GM12878 (cell line): ENCODE measurements around the gene TREML2. TPM values are rescaled to one million over a fixed set of nuclear protein-coding genes. Genes with fewer than 3 reads are reported as not detected.

Experiments
- ATAC-seq: fragments of 200-7000 bp; cut with Tn5 transposase; 3 replicates; pipeline ENCODE4 v1.9.1; 2020; ENCODE audit warnings: mild to moderate bottlenecking, moderate library complexity
- BruUV-seq: library from RNA; stranded (reverse); fragments of 400-500 nt; replicated peaks from 2 replicates; lab custom pipeline; 2021; lab: Mats Ljungman, UMichigan
- CTCF ChIA-PET: fragments of 300-600 bp; sonication (Branson Sonifier 250); formaldehyde crosslinking; extraction: SDS; loops from one replicate; lab custom pipeline; 2021; ENCODE audit warnings: inconsistent platforms; lab: Yijun Ruan, JAX
- POLR2A ChIA-PET: fragments of 350-600 bp; formaldehyde crosslinking; extraction: SDS; loops from one replicate; lab custom pipeline; 2021; ENCODE audit warnings: inconsistent platforms; lab: Charles Lee
- RAD21 ChIA-PET: fragments of 300-600 bp; sonication (Branson Sonifier 250); formaldehyde crosslinking; loops from one replicate; lab custom pipeline; 2023; ENCODE audit warnings: antibody characterized with exemption; ENCODE audit not compliant: unreplicated experiment; lab: Charles Lee
- SMC1A ChIA-PET: fragments of 300-600 bp; sonication (Branson Sonifier 250); formaldehyde crosslinking; loops from one replicate; lab custom pipeline; 2023; ENCODE audit not compliant: unreplicated experiment, uncharacterized antibody; lab: Charles Lee
- DNase-seq: peaks from one replicate; pipeline ENCODE4 v3.0.0-alpha.2; 2011; ENCODE audit warnings: low read depth, low spot score
- FAIRE-seq: peaks from 3 replicates; lab custom pipeline; 2011; peaks lifted over from hg19 to GRCh38; lab: Jason Lieb, UNC
- H2AFZ ChIP-seq: 2 replicates; pipeline ENCODE4 v1.6.0; 2011; ENCODE audit warnings: low read depth, low read length, control low read depth; ENCODE audit not compliant: control insufficient read depth
- H3K27ac ChIP-seq: 2 replicates; pipeline ENCODE4 v1.5.1; 2011; ENCODE audit warnings: control low read depth; ENCODE audit not compliant: control insufficient read depth, insufficient read depth
- H3K27me3 ChIP-seq, 2 experiments: replicated peaks in 1 of 2; 2 replicates each; pipeline versions ENCODE4 v1.6.0 to v1.6.1; 2011; ENCODE audit warnings: low read length in 1 of 2; ENCODE audit not compliant: control insufficient read depth in 2 of 2, insufficient read depth in 2 of 2
- H3K36me3 ChIP-seq, 2 experiments: 2 replicates each; pipeline ENCODE4 v1.5.1; 2011; ENCODE audit warnings: low read length in 1 of 2; ENCODE audit not compliant: control insufficient read depth in 2 of 2, insufficient read depth in 2 of 2
- H3K4me1 ChIP-seq: 2 replicates; pipeline ENCODE4 v1.6.1; 2011; ENCODE audit warnings: mild to moderate bottlenecking, low read length, moderate library complexity, mixed read lengths; ENCODE audit not compliant: control insufficient read depth, insufficient read depth
- H3K4me2 ChIP-seq: 2 replicates; pipeline ENCODE4 v1.6.0; 2011; ENCODE audit warnings: control low read depth; ENCODE audit not compliant: control insufficient read depth, insufficient read depth
- H3K4me3 ChIP-seq: fragments of 200-600 bp; sonication (generic); 2 replicates; pipeline ENCODE4 v1.5.1; 2016
- H3K79me2 ChIP-seq: 2 replicates; pipeline ENCODE4 v1.6.0; 2011; ENCODE audit warnings: low read length; ENCODE audit not compliant: control insufficient read depth, insufficient read depth
- H3K9ac ChIP-seq: 2 replicates; pipeline ENCODE4 v1.8.0; 2011; ENCODE audit warnings: low read length, control low read depth, mixed read lengths; ENCODE audit not compliant: control insufficient read depth, insufficient read depth
- H3K9me3 ChIP-seq: replicated peaks from 3 replicates; pipeline ENCODE4 v1.5.1; 2011; ENCODE audit warnings: mild to moderate bottlenecking, low read length; ENCODE audit not compliant: control insufficient read depth, insufficient read depth
- H4K20me1 ChIP-seq: 2 replicates; pipeline ENCODE4 v1.6.0; 2011; ENCODE audit not compliant: control insufficient read depth, insufficient read depth
- BCL3 ChIP-seq: IDR thresholded peaks from 2 replicates; pipeline ENCODE4 v1.6.1; 2011; ENCODE audit warnings: borderline replicate concordance, low read depth, mild to moderate bottlenecking, moderate library complexity, low read length; ENCODE audit not compliant: insufficient read depth, poor library complexity, severe bottlenecking
- CREM ChIP-seq: IDR thresholded peaks from 2 replicates; pipeline ENCODE4 v1.6.1; 2014; ENCODE audit warnings: antibody characterized with exemption, low read depth
- E2F8 ChIP-seq: fragments of 450-650 bp; IDR thresholded peaks from 2 replicates; pipeline ENCODE4 v1.6.1; 2018; ENCODE audit warnings: mild to moderate bottlenecking, low read depth, moderate library complexity; ENCODE audit not compliant: partially characterized antibody
- E4F1 ChIP-seq: fragments of 450-650 bp; IDR thresholded peaks from 2 replicates; pipeline ENCODE4 v1.6.1; 2018; ENCODE audit warnings: borderline replicate concordance, mild to moderate bottlenecking; ENCODE audit not compliant: partially characterized antibody
- EZH2 ChIP-seq: IDR thresholded peaks from 2 replicates; pipeline ENCODE4 v1.6.1; 2012; ENCODE audit warnings: low read depth, mild to moderate bottlenecking, control low read depth, inconsistent platforms, low read length, borderline replicate concordance; ENCODE audit not compliant: control insufficient read depth
- GATAD2B ChIP-seq: fragments of 450-650 bp; conservative IDR thresholded peaks from 2 replicates; pipeline ENCODE4 v1.6.1; 2017; ENCODE audit warnings: low read depth, mild to moderate bottlenecking, moderate library complexity
- JUND ChIP-seq: IDR thresholded peaks from 2 replicates; pipeline ENCODE4 v1.6.1; 2012; ENCODE audit warnings: low read depth, mild to moderate bottlenecking, low read length, improper control_type of control experiment, moderate library complexity
- NR2C1 ChIP-seq: fragments of 450-650 bp; IDR thresholded peaks from 2 replicates; pipeline ENCODE4 v1.6.1; 2017; ENCODE audit warnings: antibody characterized with exemption, mild to moderate bottlenecking, moderate library complexity
- NR2F1 ChIP-seq: fragments of 450-650 bp; conservative IDR thresholded peaks from 2 replicates; pipeline ENCODE4 v1.6.1; 2017; ENCODE audit warnings: mild to moderate bottlenecking
- NRF1 ChIP-seq: conservative IDR thresholded peaks from 2 replicates; pipeline ENCODE4 v1.6.1; 2011; ENCODE audit warnings: mild to moderate bottlenecking, low read depth, low read length, improper control_type of control experiment
- POLR2A ChIP-seq: IDR thresholded peaks from 2 replicates; pipeline ENCODE4 v1.6.1; 2011; ENCODE audit warnings: low read depth, mild to moderate bottlenecking, low read length
- POU2F2 ChIP-seq: IDR thresholded peaks from 3 replicates; pipeline ENCODE4 v1.6.1; 2011; ENCODE audit warnings: low read depth, mild to moderate bottlenecking, low read length, borderline replicate concordance
- RELA ChIP-seq: fragments of 450-650 bp; IDR thresholded peaks from 2 replicates; pipeline ENCODE4 v1.8.0; 2014; ENCODE audit warnings: borderline replicate concordance; ENCODE audit not compliant: partially characterized antibody
- SMARCA5 ChIP-seq: fragments of 450-650 bp; IDR thresholded peaks from 2 replicates; pipeline ENCODE4 v1.6.1; 2017; ENCODE audit warnings: mild to moderate bottlenecking
- SPI1 ChIP-seq: IDR thresholded peaks from 2 replicates; pipeline ENCODE4 v1.6.1; 2011; ENCODE audit warnings: low read depth, mild to moderate bottlenecking, low read length, moderate library complexity, borderline replicate concordance; ENCODE audit not compliant: insufficient read depth
- SRF ChIP-seq, 2 experiments: IDR thresholded peaks; 2 replicates each; pipeline ENCODE4 v1.6.1; 2011; ENCODE audit warnings: low read depth in 2 of 2, low read length in 2 of 2, mild to moderate bottlenecking in 1 of 2, moderate library complexity in 1 of 2
- STAT3 ChIP-seq: IDR thresholded peaks from 2 replicates; pipeline ENCODE4 v1.6.1; 2011; ENCODE audit warnings: low read depth, low read length, improper control_type of control experiment
- ZNF622 ChIP-seq: fragments of 450-650 bp; IDR thresholded peaks from 2 replicates; pipeline ENCODE4 v1.6.1; 2017; ENCODE audit warnings: mild to moderate bottlenecking, inconsistent platforms
- WGBS: methylation state at CpG from one replicate; pipeline ENCODE4 v1.1.6; 2016; ENCODE audit warnings: low lambda C conversion rate; ENCODE audit not compliant: insufficient replicate concordance, insufficient coverage; ENCODE audit errors: missing lambda C conversion rate; 5-methylcytosine and 5-hydroxymethylcytosine counted together
- in situ Hi-C: fragments of 300-500 bp; cut with MboI; formaldehyde crosslinking; loops from 9 replicates; pipeline ENCODE4 v1.14.3; 2018; ENCODE audit warnings: mixed read lengths
- intact Hi-C: fragments of 100-400 bp; cut with micrococcal nuclease; formaldehyde crosslinking; loops from one replicate; pipeline ENCODE4 v1.14.2; 2022; ENCODE audit not compliant: unreplicated experiment
- polyA plus RNA-seq, 11 experiments: library from polyadenylated mRNA; depleted of rRNA in 4 of 11; unstranded in 6 of 11; stranded (reverse) in 5 of 11; fragments of >200 nt; fragmentation: Nextera tagmentation in 4 of 11; fragmentation: Illumina TruSeq in 1 of 11; extraction: Ambion mirVana in 4 of 11; extraction: Trizol in 1 of 11; gene quantifications; 1 replicate in 1 of 11; 2 replicates in 10 of 11; pipeline versions ENCODE4 v1.2.1 to v1.2.3, GENCODE V29; 2011 to 2016; ENCODE audit warnings: inconsistent platforms in 2 of 11, missing spikeins in 2 of 11, low read depth in 1 of 11
- total RNA-seq, 4 experiments: library from RNA; depleted of rRNA in 3 of 4; stranded (reverse); fragments of >200 nt in 3 of 4; fragmentation: Illumina TruSeq in 1 of 4; extraction: Trizol in 1 of 4; gene quantifications; 2 replicates each; pipeline versions ENCODE4 v1.2.1 to v1.2.3, GENCODE V29; 2013 to 2021

The TREML2 gene
- total and polyA plus RNA-seq, 10 of the 15 experiments (the other 5 are each of a cell fraction or from before 2014, with no cell fraction given), result 0.49 to 9.1 (median 7.3) TPM

- ChIA-PET RAD21 (no interaction called here), POLR2A (no interaction called here), CTCF (no interaction called here), SMC1A (no interaction called here)
- H3K27ac ChIP-seq, result no peak overlapping the region
- H3K4me2 ChIP-seq, result no peak overlapping the region
- no peaks in the 10 kb centered on the region for H3K36me3 ChIP-seq
- intact Hi-C loops (no loop called here), in situ Hi-C loops (no loop called here)
- H4K20me1 ChIP-seq, result no peaks in the 10 kb centered on the region
- WGBS, result 64% methylated on average over 7 of the region's 7 CpGs
- no peaks in the 10 kb centered on the region for H3K9me3 ChIP-seq
- FAIRE-seq, result peak; percentile 86
- no peak for ATAC-seq
- no peaks in the 10 kb centered on the region for H3K27me3 ChIP-seq
- no peaks in the 10 kb centered on the region for H3K79me2 ChIP-seq
- H3K4me1 ChIP-seq, result no peaks in the 10 kb centered on the region
- BruUV-seq, result no TSS peak
- H3K9ac ChIP-seq, result no peak overlapping the region
- no peak overlapping the region for H3K4me3 ChIP-seq
- no peak for DNase-seq
- H2AFZ ChIP-seq, result no peak overlapping the region
- TF ChIP-seq POU2F2 (no peak), NR2F1 (peak; percentile 69), SRF (IDR thresholded peaks at IDR 0.05; ENCODE audit: low read depth in 2 of 2, low read length in 2 of 2) (no peak), SMARCA5 (no peak), E4F1 (no peak), ZNF622 (no peak), RELA (no peak), NRF1 (no peak), GATAD2B (peak; percentile 78), NR2C1 (0 out of 2 replicates have a peak, but pooled peaks have one; percentile 6), JUND (no peak), EZH2 (no peak), STAT3 (no peak), BCL3 (no peak), POLR2A (no peak), CREM (no peak), SPI1 (no peak), E2F8 (no peak)
Observed at GRCh38 chr6:41247882-41248705, 47.1 kb upstream of the TREML2 start.
